ENCODE results near the gene KCNG3.

KCNG3 gene

DNA sequence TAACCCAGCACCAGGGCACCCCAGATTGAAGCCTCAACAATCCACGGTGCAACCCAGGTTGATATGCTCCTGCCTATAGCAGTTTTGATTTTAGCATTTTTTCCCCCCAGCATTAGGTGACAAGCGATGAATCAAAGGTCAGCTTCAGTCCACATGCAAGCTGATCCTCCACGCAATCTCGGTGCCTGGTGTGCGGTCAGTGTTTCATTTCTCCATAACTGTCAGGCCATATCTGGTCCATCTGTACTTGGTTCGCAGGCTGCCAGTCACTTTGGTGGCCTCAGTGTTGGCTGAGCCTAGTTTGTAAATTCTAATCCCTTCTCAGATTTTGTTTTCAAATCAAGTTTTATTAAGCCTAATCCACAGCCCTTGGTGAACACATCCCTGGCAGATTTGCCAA, 30.2 kb downstream of the KCNG3 start:
- TF ChIP-seq, protein P1, sequence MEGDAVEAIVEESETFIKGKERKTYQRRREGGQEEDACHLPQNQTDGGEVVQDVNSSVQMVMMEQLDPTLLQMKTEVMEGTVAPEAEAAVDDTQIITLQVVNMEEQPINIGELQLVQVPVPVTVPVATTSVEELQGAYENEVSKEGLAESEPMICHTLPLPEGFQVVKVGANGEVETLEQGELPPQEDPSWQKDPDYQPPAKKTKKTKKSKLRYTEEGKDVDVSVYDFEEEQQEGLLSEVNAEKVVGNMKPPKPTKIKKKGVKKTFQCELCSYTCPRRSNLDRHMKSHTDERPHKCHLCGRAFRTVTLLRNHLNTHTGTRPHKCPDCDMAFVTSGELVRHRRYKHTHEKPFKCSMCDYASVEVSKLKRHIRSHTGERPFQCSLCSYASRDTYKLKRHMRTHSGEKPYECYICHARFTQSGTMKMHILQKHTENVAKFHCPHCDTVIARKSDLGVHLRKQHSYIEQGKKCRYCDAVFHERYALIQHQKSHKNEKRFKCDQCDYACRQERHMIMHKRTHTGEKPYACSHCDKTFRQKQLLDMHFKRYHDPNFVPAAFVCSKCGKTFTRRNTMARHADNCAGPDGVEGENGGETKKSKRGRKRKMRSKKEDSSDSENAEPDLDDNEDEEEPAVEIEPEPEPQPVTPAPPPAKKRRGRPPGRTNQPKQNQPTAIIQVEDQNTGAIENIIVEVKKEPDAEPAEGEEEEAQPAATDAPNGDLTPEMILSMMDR (IDR thresholded peaks at IDR 0.05; ENCODE audit: low read depth, low read length, missing control alignments) = no peak
- no peak overlapping the region for H3K4me3 ChIP-seq (ENCODE audit: low read depth, low read length)
- DNase-seq (ENCODE audit: low read depth) = no peak
- in situ Hi-C loops (cut with HindIII; ENCODE audit: low sequenced_read_pairs) = no loop called here

DNA sequence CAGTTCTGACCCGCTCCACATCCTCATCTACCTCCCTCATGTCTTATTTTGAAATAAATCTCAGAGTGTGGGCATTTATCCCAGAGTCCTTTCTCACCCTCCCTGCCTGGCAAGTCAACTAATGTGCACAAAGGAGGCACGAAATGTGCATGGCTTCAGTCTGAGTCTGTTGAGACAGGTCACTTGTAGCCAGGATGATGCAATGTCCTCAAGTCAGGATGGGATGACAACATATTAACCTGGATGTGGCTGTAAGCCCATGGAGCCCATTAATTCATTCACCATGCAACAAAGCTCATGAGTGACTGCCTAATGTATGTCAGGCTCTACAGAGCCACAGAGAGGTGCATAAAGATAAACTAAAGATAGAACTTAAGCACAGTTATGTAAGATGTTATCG, 34.5 kb downstream of the KCNG3 start:
- H3K4me3 ChIP-seq (ENCODE audit: low read depth, low read length) = no peak overlapping the region
- in situ Hi-C loops (cut with HindIII; ENCODE audit: low sequenced_read_pairs) = no loop called here
- no peak for DNase-seq (ENCODE audit: low read depth)
- TF ChIP-seq, protein P1 (IDR thresholded peaks at IDR 0.05; ENCODE audit: low read depth, low read length, missing control alignments) = no peak

DNA sequence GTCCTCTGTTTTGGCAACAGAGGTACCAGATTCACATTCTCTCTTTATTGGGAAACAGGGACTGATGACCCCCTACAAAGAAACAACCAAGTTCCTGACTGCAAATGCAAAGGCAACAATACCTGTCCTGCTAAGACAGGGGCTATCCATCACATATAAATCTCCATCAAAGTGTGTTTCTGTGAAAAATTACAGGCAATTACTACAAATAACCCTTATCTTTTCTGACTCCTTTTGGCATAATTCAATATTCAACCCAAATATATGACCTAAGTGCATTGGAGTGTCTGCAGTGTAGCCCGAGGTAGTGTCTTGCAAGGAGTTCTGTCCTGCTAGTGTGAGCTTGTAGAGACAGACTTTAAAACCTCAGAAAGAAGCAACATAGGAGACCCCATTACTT, 35.4 kb downstream of the KCNG3 start:
- H3K4me3 ChIP-seq (ENCODE audit: low read depth, low read length) = no peak overlapping the region
- no peak for DNase-seq (ENCODE audit: low read depth)
- in situ Hi-C loops (cut with HindIII; ENCODE audit: low sequenced_read_pairs) = no loop called here
- TF ChIP-seq, protein P1 (IDR thresholded peaks at IDR 0.05; ENCODE audit: low read depth, low read length, missing control alignments) = no peak

DNA sequence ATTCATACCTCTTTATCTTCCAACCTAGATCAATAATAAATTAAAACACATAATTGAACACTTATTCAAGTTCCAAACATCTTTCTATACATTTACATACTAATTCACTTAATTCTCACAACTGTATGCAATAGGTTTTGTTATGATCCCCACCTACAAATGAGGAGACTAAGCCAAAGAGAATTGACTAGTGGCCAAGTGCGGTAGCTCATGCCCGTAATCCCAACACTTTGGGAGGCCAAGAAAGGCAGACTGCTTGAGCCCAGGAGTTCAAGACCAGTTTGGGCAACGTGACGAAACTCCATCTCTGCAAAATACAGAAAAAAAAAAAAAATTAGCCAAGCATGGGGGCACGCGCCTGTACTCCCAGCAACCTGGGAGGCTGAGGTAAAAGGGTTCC, 36.8 kb downstream of the KCNG3 start:
- in situ Hi-C loops (cut with HindIII; ENCODE audit: low sequenced_read_pairs) = no loop called here
- H3K4me3 ChIP-seq (ENCODE audit: low read depth, low read length) = no peak overlapping the region
- TF ChIP-seq, protein P1 (IDR thresholded peaks at IDR 0.05; ENCODE audit: low read depth, low read length, missing control alignments) = no peak
- DNase-seq (ENCODE audit: low read depth) = no peak

DNA sequence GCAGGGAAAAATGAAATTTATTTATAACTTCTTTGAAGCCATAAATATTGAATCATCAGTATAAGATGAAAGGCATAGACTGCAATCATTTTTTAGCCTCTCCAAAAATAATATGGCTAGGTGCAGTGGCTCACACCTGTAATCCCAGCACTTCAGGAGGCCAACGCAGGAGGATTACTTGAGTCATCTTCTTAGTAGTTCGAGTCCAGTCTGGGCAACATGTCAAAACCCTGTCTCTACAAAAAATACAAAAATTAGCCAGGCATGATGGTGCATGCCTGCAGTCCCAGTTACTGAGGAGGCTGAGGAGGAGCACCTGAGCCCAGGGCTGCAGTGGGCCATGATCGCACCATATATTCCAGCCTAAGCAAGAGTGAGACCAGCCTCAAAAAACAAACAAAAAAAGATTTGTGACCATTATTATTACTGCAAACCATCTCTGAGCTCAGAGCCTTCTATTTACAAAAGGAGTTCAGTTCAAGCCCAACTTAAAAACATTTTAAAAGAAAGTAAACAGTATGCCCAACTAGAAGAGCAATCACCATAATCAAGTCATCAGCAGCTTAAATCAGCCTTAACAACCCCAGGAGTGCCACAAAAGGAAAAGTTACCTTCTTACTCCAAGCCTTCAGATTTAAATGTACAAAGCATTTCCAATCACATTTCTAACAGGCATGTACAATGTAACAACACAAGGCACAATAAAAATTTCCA, 37.5 kb downstream of the KCNG3 start:
- TF ChIP-seq, protein P1 (IDR thresholded peaks at IDR 0.05; ENCODE audit: low read depth, low read length, missing control alignments) = no peak
- no peak overlapping the region for H3K4me3 ChIP-seq (ENCODE audit: low read depth, low read length)
- no peak for DNase-seq (ENCODE audit: low read depth)
- in situ Hi-C loops (cut with HindIII; ENCODE audit: low sequenced_read_pairs) = no loop called here

DNA sequence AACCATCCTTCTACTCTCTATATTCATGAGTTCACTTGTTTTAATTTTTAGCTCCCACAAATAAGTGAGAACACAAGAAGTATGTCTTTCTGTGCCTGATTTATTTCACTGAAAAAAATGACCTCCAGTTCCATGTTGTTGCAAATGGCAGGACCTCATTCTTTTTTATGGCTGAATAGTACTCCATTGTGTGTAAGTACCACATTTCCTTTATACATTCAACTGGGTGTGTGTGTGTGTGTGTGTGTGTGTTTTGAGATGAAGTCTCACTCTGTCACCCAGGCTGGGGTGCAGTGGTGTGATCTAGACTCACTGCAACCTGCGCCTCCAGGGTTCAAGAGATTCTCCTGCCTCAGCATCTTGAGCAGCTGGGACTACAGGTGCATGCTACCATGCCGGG, 41.2 kb downstream of the KCNG3 start:
- in situ Hi-C loops (cut with HindIII; ENCODE audit: low sequenced_read_pairs) = no loop called here
- no peak overlapping the region for H3K4me3 ChIP-seq (ENCODE audit: low read depth, low read length)
- no peak for DNase-seq (ENCODE audit: low read depth)
- TF ChIP-seq, protein P1 (IDR thresholded peaks at IDR 0.05; ENCODE audit: low read depth, low read length, missing control alignments) = no peak

Measured in astrocyte of the cerebellum (primary cell).